Measurements from ENCODE around the gene AOPEP. TPM values are rescaled to one million over a fixed set of nuclear protein-coding genes. Genes with fewer than 3 reads are reported as not detected.
"Not testable (repeated sequence)": the region's sequence is repeated elsewhere in the genome, so short reads cannot be mapped to it uniquely, and the experiment has no call there.

Gene AOPEP
- total RNA-seq, 4 donors from 2014 or later: 252 to 375 (median 312) TPM

GRCh38 chr9:95015569-95015968 lies 289.1 kb downstream of the AOPEP start:
- Histone ChIP-seq H3K36me3 (peaks cover 4 to 49% of the 10 kb centered on the region in 2 donors), H3K4me3 (no peak overlapping the region), H3K27me3 (no peaks in the 10 kb centered on the region), H3K9me3 (no peaks in the 10 kb centered on the region), H3K27ac (peak overlapping the region in 3 of 4 donors; percentile 52 to 99 (median 98)), H3K4me1 (peaks cover 41 to 100% (median 47%) of the 10 kb centered on the region in 3 donors)
- TF ChIP-seq POLR2A (IDR thresholded peaks at IDR 0.05) (no peak), CTCF (IDR thresholded peaks at IDR 0.05) (no peak), EP300 (IDR thresholded peaks at IDR 0.05) (no peak), POLR2AphosphoS5 (IDR thresholded peaks at IDR 0.05) (no peak)
- 63 to 81% methylated on average over 4 of the region's 4 CpGs for WGBS, 2 donors (ENCODE audit: low coverage in 1 of 2)
- ATAC-seq: no peak

- TF ChIP-seq POLR2A (IDR thresholded peaks at IDR 0.05) (no peak), EP300 (IDR thresholded peaks at IDR 0.05) (no peak), CTCF (IDR thresholded peaks at IDR 0.05) (no peak), POLR2AphosphoS5 (IDR thresholded peaks at IDR 0.05) (no peak)
- Histone ChIP-seq H3K9me3 (no peaks in the 10 kb centered on the region), H3K27ac (peak overlapping the region; percentile 82 to 99 (median 95)), H3K4me1 (peaks cover 43 to 100% (median 48%) of the 10 kb centered on the region in 3 donors), H3K36me3 (peaks cover 4 to 60% of the 10 kb centered on the region in 2 donors), H3K4me3 (no peak overlapping the region), H3K27me3 (no peaks in the 10 kb centered on the region)
- WGBS, 2 donors (ENCODE audit: low coverage in 1 of 2): 33 to 50% methylated on average over 1 of the region's 1 CpG
- no peak for ATAC-seq
These were observed 290.6 kb downstream of the AOPEP start for GRCh38 chr9:95017062-95017461.

- no peaks in the 10 kb centered on the region for H3K9me3 ChIP-seq
- H3K27ac ChIP-seq: peak overlapping the region; percentile 82 to 99 (median 95)
- 48 to 76% methylated on average over 2 of the region's 2 CpGs for WGBS, 2 donors (ENCODE audit: low coverage in 1 of 2)
- peaks cover 42 to 100% (median 47%) of the 10 kb centered on the region in 3 donors for H3K4me1 ChIP-seq
- ATAC-seq: no peak
- H3K4me3 ChIP-seq: peak overlapping the region in 1 of 2 donors; percentile 31
- no peak for TF ChIP-seq POLR2A (IDR thresholded peaks at IDR 0.05)
- no peak for TF ChIP-seq POLR2AphosphoS5 (IDR thresholded peaks at IDR 0.05)
- no peak for TF ChIP-seq EP300 (IDR thresholded peaks at IDR 0.05)
- TF ChIP-seq CTCF (IDR thresholded peaks at IDR 0.05): no peak
- H3K36me3 ChIP-seq: peaks cover 4 to 65% of the 10 kb centered on the region in 2 donors
- H3K27me3 ChIP-seq: no peaks in the 10 kb centered on the region
These were observed 291.2 kb downstream of the AOPEP start for GRCh38 chr9:95017661-95018060.

GRCh38 chr9:95018099-95018936 lies 291.8 kb downstream of the AOPEP start:
- Histone ChIP-seq H3K36me3 (peaks cover 4 to 71% of the 10 kb centered on the region in 2 donors), H3K27me3 (no peaks in the 10 kb centered on the region), H3K9me3 (no peaks in the 10 kb centered on the region), H3K4me1 (peaks cover 49 to 100% (median 53%) of the 10 kb centered on the region in 3 donors), H3K4me3 (peak overlapping the region; percentile 11 to 31), H3K27ac (peak overlapping the region; percentile 82 to 99 (median 95))
- 8 to 16% methylated on average over 9 to 10 of the region's 11 CpGs for whole genome bisulfite sequencing, 2 donors (ENCODE audit: low coverage in 1 of 2)
- TF ChIP-seq EP300 (IDR thresholded peaks at IDR 0.05) (no peak), POLR2AphosphoS5 (IDR thresholded peaks at IDR 0.05) (peak; percentile 58)
- peak; percentile 91 for ATAC-seq

- peaks cover 55 to 100% (median 57%) of the 10 kb centered on the region in 3 donors for H3K4me1 ChIP-seq
- WGBS, 2 donors (ENCODE audit: low coverage in 1 of 2): 80 to 88% methylated on average over 1 to 3 of the region's 6 CpGs
- not testable (repeated sequence) for H3K4me3 ChIP-seq, ATAC-seq, H3K9me3 ChIP-seq, H3K27me3 ChIP-seq
- H3K36me3 ChIP-seq: peaks cover 4 to 62% of the 10 kb centered on the region in 2 donors
- peak overlapping the region in 3 of 4 donors; percentile 92 to 99 (median 98) for H3K27ac ChIP-seq
These were observed 294.1 kb downstream of the AOPEP start for GRCh38 chr9:95020644-95021043.

Data from gastroesophageal sphincter (tissue), 4 donors.